GM21447 (cell line): Measurements from ENCODE around the gene NCF4.

Experiments used
- ATAC-seq: cut with Tn5 transposase; IDR thresholded peaks from one replicate; pipeline ENCODE4 v1.9.1; 2021; ENCODE audit not compliant: unreplicated experiment

Gene NCF4

DNA sequence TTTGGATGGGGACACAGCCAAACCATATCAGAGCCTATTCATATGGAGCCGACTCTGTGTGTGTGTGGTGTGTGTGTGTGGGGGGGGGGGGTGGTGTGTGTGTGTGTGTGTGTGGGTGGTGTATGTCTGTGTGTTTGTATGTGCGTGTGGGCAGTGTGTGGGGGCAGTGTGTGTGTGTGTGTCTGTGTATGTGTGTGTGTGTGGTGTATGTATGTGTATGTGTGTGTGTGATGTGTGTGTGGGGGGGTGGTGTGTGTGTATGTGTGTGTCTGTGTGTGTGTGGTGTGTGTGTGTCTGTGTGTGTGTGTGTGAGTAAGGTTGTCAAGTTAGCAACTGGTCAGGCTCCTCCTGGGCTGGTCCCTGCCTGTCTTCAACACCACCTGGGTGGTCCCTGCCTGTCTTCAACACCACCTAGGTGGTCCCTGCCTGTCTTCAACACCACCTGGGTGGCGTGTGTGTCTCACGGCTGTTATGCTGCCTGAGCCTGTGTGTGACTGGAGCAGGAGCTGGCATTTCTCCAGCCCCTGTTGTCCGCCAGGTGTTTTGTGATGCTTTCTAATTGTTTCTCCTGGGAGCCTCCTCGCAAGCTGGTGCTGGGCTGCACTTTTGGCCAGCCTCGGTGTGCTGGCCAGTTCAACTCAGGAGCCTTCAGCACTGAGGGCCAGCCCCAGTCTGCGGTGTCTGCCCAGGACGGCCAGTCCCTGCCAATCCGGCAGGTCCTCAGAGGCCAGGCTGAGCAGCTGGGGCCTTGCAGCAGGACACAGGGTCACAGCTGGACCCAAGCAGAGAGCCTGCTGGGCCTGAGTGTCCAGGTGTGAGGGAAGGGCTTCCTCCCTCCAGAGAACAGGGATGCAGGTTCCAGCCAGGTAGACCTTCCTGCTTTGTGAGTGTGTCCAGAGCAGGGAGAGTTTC is 22.4 kb upstream of the NCF4 start:
- no peak for ATAC-seq

- no peak for ATAC-seq
Measured at GRCh38 chr22:36839356-36840073, 21.3 kb upstream of the NCF4 start.

GRCh38 chr22:36840106-36840505 is 20.7 kb upstream of the NCF4 start:
- no peak for ATAC-seq

- no peak for ATAC-seq
Measured at GRCh38 chr22:36846271-36846670, 14.5 kb upstream of the NCF4 start.

GRCh38 chr22:36846949-36847348 is 13.9 kb upstream of the NCF4 start:
- no peak for ATAC-seq

- no peak for ATAC-seq
Measured at GRCh38 chr22:36850056-36850455, 10.8 kb upstream of the NCF4 start.

DNA sequence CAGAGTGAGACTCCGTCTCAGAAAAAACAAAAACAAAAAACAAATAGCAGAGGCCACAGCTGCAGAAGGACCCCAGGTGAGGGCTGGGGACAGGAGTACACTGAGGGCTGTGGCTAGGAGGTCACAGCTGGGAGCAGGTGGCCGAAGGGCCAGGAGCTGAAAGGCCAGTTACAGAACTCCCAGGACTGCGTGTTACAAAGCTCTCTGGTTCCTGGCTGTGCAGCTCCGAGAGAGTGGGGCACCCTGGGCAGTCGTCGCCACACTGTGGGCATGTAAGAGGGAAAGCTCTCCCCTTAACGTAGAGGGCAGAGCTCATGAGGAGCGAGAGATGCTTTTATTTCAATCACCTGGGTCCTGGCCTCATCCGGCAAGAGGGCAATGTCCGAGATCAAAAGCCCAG is 10.1 kb upstream of the NCF4 start:
- no peak for ATAC-seq

DNA sequence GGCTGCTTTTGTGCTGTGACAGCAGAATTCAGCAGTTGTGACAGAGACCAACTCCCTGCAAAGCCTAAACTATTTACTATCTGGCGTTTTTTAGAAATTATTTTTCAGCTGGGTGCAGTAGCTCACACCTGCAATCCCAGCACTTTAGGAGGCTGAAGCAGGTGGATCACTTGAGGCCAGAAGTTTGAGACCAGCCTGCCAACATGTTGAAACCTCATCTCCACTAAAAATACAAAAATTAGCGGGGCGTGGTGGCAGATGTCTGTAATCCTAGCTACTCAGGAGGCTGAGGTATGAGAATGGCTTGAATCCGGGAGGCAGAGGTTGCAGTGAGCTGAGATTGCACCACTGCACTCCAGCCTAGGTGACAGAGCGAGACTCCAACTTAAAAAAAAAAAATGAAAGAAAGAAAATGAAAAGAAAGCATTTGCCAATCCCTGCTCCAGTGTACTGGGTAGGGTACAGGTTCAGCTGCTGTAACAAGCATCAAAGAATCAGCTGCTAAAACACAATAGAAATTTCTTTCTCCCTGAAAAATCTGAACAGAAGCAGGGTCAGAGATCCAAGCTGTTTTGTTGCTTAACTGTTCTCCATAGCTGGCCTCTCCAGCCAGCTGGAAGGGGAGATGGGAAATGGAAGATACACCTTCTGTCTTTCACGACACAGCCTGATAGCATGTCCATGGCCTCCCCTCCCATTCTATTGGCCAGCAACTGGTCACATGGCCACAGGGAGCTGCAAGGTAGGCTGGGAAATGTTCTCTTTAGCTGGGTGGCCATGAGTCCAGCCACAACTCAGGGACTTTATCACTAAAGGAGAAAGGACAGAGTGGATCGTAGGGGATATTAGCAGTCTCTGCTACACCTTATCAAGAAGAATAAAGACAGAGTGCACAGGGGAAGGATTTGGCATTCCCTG is 8.5 kb upstream of the NCF4 start:
- ATAC-seq, result no peak

- ATAC-seq, result no peak
Measured at GRCh38 chr22:36853407-36854099, 7.3 kb upstream of the NCF4 start.

DNA sequence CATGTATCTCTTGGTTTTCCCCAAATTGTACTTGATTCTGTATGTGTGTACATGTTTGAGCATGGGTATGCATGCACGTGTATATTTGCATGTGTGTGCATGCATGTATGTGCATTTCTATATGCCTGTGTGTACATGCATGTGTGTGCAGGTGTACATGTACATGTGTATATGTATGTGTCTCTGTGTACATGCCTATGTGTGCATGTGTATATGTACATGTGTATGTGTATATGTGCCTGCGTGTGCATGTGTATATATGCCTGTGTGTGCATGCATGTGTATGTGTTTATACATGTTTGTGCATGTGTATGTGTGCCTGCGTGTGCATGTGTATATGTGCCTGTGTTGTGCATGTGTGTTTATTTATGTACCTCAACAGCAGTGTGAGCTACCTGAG is 5.3 kb upstream of the NCF4 start:
- ATAC-seq, result no peak

DNA sequence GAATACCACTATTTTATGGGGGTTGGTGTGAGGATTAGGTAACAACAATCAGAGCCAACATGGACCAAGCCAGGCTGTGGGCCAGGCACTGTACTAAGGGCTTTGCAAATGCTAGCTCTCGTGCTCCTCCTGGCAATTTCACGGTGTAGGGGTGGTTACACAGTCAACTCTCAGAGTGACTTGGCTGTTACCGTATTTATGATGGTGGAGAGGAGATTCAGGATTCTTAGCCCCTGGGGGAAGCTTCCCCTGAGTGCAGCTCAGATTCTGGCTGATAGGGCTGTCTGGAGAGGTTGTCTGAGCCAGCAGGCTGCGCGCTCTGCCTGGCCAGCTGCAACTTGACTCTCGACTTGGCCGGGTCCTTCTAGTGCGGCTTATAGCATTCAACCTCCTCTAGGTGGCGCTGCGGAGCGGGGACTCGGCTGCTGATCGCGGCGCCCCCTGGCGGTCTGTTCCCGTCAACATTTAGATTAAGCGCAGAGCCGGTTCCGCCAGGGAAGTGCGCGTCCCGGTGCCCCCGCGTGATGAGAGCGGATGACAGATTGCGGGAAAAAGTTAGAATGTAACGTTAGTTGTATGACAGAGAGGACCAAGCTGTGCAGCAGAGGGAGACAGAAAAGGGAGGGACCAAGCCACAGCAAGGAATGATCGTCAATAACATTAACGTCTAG is 4.5 kb upstream of the NCF4 start:
- ATAC-seq, result no peak

- no peak for ATAC-seq
Measured at GRCh38 chr22:36856792-36857135, 4.0 kb upstream of the NCF4 start.

GRCh38 chr22:36858156-36858555 is 2.6 kb upstream of the NCF4 start:
- no peak for ATAC-seq

DNA sequence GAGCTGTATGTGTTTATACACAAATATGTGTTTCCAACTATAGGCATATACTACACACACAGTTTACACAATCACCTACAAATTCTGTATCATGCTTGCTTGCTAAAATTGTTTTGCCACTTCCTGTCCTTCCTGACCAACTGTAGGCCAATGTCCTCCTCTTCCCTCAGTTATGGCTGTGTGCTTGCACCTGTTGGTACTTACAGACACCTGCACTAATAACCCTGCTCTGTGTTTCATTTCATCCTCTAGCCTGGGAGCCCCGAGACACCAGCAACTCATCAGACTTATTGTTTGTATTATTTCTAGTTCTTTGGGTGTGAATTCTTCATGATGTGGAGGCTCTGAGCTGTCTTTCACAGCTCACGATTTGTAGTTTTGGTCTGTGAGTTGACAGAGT is 1.8 kb upstream of the NCF4 start:
- no peak for ATAC-seq

- no peak for ATAC-seq
Measured at GRCh38 chr22:36860017-36860416, 789 bp upstream of the NCF4 start.

DNA sequence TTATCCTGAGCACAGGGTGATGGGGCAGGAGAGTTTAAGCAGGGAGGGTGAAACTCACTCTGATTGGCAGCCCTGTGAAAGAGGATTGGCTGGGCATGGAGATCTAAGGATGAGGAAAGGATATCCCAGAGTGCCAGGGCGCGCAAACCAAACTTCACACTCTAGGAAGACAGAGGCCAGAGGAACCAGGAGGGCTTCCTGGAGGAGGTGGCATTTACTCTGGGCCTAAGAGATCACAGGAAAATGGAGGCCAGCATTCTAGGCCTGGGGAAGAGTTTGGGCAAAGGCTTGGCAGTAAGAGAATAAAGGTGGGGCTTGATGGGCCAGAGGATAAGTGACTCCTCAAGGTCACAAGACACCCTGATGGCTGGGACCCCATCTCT is 377 bp upstream of the NCF4 start:
- ATAC-seq, result no peak

DNA sequence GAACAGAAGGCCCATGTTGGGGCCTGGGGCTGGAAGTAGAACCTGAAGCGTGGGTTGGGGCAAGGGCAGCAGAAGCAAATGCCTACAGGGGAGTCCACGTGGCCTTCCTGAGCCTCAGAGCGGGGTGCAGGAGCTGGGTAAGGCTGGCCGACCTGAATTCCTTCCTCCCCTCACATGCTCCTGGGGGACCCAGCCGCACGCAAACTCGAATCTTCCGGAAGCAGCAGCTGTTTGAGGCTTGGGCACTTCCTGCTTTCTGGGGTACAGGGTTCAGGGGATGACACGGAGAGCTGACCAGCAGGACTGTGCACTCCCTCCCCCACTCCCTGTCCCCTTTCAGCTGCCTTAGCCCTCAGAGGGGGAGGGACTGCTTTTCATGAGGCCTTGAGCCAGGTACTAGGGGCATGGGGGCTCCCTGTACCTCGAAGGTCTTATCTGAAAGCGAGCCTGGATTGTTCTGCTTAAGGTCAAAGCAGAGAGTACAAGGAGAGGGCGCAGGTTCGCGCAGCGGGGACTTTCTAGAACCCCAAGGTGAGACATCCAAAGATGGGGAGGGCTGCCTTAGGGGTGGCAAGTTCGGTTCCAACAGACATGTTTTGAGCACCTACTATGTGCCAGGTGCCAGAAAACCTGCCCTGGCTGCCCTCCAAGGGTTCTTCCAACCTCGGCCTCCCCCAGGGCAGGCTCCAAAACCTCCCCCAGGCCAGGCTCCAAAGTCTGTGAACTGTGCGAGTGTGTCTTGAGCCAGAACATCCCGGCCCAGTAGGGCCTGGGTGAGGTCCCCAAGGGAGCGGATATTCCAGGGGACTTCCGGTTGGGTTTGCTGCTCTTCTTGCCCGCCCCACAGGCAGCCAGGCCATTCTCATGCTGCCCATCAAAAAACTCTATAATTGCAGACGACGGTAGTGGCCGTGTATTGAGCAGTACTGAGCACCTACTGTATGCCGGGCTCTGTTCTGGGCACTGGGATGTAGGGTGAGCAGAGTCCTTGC is 1.7 kb downstream of the NCF4 start:
- no peak for ATAC-seq

GRCh38 chr22:36863281-36863680 is 2.5 kb downstream of the NCF4 start:
- ATAC-seq, result no peak

DNA sequence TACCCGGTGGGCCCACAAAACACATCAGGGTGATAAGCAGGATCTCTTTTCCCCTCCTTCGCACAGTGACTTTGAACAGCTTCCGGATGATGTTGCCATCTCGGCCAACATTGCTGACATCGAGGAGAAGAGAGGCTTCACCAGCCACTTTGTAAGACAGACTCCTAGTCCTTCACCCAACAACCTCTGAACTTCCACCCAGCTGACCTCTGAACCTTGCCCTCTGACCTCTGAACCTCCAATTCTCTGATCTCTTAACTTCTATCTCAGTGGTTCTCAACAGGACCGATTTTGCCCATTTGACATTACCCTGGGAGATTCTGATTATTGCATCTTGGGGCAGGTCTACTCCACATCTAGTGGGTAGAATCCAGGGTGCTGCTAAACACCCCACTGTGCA is 3.2 kb downstream of the NCF4 start:
- no peak for ATAC-seq
